AG20443 (cell line): Measurements from ENCODE around the gene ERGIC1.

Source experiments
- DNase-seq: peaks from one replicate; pipeline ENCODE4 v3.0.0; 2012; ENCODE audit warnings: low spot score, mixed read lengths

Gene ERGIC1

DNA sequence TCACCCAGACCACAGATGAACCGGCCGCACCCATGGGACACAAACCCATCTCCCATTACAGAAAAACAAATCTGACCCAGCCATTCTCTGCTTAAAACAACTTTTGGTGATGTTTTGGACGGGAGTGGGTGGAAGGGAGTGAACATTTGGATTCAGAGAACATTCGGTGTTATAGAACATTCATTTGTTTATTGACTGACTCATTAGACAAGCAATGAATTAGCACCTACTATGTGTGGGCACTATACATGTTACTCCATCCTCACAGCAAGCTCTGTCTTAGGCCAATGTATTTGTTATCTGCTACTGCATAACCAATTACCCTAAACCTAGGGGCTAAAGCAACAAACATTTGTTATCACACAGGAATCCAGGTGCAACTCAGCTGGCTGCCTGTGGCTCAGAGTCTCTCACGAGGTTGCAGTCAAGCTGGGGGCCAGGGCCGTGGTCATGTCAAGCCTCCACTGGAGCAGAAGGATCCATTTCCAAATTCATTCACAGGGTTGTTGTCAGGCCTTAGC is 5.1 kb upstream of the ERGIC1 start:
- DNase-seq = no peak

DNA sequence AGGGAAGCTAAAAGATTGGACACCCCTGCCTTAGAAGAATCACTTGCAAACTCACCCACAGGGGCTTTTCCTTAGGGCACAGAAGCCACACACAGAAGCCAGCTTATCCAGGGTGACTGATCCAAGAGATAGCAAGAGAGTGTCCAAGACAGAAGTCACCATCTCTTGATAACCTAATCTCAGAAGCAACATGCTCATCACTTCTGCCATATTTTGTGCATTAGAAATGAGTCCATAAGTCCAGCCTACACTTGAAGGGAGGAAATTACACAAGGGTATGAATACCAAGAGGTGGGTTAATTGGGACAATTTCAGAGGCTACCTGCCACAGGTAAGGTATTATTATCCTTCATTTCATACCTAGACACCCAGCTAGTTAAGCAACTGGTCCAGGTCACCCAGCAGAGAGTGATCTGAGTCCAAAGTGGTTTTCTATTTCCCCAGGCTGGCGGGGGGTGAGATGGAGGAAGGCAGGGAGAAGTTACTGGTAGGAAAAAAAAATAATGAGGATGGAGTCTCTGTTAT is 3.7 kb upstream of the ERGIC1 start:
- no peak for DNase-seq

DNA sequence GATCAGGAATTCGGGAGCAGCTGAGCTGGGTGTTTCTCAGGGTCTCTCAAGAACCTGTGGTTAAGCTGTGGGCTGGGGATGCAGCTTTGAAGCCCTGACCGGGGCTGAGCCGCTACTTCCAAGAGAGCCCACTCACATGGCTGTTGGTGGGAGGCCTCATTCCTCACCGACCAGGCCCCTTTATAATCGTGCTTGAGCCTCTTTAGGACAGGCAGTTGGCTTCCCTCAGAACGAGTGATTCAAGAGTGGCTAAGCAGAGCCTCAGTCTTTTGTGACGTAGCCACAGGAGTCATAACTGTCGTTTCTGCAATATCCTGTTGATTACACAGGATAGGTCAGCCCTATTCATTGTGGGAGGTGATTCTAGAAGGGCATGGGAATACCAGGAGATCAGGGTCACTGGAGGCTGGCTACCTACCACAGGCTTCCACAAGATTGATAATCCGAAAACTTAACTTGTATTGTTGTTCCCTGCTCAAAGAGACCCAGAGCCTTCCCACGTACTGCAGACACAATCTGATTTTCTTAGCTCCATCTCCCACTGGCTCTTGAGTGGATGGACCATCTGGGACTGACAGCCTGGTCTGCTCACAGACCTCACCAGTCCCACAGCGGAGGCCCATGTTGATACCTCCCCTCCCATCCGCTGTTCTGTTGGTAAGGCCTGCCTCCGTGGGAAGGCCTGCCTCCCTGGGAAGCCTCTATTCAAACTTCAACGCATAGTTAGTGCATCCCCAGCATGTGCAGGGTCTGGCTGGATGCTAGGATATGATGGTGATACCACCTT is 3.0 kb upstream of the ERGIC1 start:
- peak; percentile 73 for DNase-seq

DNA sequence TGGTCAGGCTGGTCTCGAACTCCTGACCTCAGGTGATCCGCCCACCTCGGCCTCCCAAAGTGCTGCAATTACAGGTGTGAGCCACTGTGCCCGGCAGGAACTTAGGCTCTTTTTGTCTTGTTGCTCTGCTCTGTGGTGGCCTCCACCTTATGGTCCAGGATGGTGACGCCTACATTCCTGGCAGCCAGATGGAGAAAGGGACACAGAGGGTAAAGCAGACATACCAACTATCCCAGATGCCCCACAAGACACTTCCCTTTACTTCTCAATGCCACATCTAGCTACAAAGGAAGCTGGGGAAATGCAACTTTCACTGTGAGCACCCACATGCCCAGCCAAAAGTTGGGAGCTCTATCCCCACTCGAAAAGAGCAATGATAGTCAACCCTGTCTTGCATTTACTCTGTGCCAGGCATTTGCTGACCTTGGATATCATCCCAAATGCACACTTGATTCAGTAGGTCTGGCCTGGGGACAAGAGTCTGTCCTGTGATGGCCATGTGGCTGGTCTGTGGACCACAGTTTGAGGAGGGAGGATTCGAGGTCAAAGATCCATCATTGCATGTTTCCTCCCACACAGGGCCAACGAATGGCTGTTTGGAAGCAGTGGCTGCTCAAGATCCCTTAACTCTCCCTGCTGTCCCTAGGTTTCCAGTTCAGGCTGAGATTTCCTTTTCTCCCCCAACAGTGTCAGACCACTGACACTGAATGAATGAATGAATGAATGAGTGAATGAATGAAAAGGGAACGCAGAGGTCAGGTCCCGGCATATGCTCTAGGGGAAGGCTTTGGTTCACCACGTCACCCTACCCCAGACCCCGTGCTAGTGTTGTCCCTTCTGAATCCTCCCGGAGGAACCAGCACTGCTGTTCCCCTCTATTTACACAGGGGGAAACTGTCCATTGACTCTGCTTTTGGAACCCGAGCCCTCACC is 1.4 kb upstream of the ERGIC1 start:
- no peak for DNase-seq

DNA sequence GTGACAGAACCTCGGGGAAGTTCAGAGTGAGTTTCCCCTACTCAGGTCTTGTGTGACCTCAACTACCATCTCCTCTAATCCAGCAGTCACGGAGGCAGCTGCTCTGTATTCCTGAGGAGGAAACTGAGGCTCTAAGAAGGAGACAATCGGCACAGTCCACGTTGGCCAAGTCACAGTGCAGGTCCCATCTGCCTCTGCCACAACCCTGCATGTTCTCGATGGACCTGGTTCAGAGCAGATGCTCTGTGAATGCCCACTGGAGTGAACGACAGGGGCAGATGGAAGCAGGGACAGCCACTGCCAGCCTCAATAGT is 722 bp upstream of the ERGIC1 start:
- DNase-seq = no peak

DNA sequence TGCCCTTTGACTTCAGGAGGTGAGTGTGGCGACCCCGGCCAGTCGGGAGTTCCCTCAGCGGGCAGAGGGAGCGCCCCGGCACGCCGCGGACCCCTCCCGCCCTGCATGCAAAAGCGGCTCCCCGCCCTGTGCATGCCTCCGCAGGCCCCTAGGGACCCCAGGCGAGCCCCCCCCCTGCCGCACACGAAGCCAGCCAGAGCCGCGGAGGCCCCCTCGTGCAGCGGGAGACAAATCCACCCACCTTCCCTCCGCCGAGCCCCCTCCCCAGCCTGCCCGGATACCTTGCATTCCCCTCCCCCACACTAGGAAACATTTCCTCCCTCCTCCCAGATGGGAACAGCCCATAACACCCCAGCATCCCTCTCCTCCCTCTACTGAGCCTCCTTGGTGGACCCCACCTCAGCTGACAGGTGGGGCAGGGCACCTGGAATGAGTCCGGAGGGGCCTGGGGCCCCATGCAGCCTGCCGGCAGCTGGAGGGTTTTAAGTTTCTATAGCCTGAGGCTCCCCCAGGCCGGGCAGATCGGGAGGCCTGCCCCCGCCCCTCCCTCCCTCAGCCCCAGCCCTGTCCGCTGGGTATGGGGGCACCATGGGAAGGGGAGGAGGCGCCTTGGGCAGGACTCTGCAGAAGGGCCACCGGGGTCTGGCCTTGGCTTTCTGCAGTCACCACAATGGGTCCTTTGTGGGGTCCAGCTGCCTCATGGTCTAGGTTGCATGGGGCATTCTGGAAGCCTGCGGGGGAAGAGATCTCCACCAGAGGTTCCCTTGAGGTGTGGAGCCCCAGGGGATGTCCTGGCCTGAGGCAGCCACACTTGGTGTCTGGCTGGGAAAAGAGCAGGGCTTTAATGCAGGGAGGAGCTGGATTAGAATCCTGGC is 601 bp downstream of the ERGIC1 start:
- DNase-seq = peak; percentile 31

DNA sequence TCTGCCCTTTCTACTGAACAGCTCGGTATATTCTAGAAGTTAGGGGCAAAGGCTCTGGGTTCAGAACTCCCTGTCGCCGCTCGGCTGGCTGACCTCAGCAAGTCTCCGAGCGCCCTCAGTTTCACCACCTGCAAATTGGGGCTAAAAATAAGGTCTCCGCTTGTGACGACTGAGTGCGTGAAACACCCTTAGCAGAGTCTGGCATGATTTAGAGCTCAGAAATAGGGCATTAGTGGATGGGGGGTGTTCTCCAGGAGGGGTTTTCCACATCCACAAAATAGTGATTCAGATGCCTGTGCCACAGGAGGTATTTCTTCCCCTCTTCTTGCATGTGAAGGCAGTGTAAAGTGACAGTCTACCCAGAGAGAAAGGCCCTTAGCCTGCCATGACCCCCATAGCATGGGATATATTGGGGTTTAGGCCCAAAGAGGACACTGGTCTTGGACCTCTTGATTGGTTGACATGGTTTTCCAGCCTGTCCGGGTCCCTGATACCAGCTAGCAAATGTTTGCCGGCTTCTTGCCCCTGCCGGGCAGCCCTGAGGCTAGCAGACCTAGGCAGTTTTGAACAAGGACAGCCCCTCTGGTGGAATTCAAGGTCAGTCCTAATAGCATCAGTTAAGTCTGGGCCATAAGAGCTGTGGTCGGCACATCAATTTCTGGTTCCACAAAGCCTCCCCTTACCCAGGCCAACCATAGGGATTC is 1.4 kb downstream of the ERGIC1 start:
- no peak for DNase-seq

DNA sequence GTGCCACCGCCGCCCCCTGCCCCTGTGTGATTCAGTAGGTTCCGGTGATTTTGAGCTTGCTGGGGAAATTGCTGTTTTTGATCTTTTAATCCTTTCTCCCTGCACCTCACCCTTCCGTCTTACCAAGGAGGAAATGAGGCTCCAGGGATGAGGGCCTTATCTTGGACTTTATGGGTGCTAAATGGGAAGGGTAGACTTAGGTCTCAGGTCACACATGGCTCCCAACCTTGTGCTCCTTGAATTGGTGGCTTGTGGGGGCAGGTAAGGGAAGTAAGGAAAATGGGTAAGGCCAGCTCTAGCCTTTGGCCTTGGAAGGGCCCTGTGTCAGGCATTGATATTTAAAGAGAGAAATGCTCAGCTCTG is 1.9 kb downstream of the ERGIC1 start:
- DNase-seq = no peak

DNA sequence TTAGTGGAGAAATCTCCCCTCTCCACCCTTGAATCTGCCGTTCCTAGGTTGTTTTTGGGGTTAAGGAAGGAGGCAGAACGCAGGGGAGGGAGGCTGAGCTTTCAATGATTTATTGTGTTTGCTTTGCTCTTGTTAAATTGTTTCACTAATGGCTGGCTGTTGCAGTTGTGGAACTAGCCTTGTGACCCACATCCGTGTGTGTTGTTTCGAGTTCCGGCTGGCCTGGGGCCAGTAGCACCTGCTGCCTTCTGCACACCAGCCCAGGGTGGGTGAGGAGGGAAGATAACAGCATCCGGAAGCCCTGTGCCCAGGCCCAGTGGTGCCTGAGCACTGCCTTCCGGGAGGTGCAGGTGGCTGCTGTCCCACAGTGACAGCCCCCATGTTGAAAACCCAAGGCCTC is 3.6 kb downstream of the ERGIC1 start:
- no peak for DNase-seq

DNA sequence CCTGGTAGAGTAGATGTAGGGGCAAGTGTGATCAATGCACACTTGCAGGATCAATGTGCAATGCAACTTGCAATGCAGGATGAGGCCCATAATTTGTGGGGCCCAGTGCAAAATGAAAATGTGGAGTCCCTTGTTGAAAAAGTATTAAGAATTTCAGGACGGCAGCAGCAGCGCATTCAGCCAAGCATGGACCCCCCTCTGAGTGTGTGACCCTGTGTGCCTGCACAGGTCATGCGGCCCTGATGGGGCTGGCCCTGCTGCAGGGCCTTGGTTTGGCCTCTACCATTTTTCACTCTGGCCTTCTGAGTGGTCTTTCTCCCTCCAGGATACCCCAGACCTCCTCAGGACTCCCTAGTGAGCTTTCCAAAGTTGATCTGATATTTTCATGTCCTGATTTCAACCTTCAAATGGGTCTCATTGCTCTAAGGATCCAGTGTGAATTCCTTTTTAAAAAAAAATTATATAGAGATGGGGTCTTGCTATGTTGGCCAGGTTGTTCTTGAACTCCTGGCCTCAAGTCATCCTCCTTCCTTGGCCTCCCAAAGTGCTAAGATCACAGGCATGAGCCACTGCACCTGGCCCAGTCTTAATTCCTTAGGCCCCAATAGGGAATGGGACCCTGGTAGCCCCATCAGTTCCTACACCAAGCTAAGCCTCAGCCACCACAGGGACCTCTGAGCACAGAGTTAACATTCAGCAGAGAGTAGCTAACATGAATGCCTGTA is 4.3 kb downstream of the ERGIC1 start:
- DNase-seq = no peak

DNA sequence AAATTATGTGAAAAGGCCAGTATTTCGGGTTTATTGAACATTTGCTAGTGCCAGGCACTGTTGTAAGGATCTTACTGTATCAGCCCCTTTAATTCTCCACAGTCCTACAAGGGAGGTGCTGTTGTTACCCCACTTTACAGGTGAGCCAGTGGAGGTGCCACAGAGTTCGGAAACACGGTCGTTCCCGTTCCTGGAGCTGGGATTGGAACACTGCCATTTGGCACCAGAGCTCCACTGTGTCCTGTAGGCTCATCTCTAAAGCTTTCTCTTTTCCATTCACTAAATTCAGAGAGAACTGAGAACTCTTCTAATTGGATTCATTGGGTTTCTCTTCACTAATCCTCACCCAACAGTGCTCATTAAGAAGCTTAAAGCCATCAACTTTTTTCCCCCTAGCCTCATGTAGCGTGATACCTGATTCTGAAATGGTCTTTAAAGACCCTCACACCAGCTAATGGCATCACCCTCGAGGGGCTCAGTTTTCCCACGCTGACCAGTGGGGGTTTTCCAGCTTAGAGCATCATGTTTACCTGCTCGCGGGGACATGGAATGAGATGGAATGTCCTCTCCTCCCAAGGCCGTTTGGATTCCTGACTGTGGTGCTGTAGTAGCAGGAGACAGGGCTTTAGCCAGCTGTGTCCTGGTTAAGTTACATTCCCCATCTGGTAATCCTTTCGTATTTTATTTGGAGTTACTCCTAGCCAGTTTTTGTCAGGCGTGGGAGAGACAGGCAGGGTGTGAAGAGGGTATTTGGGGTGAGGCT is 5.8 kb downstream of the ERGIC1 start:
- peak; percentile 40 for DNase-seq

DNA sequence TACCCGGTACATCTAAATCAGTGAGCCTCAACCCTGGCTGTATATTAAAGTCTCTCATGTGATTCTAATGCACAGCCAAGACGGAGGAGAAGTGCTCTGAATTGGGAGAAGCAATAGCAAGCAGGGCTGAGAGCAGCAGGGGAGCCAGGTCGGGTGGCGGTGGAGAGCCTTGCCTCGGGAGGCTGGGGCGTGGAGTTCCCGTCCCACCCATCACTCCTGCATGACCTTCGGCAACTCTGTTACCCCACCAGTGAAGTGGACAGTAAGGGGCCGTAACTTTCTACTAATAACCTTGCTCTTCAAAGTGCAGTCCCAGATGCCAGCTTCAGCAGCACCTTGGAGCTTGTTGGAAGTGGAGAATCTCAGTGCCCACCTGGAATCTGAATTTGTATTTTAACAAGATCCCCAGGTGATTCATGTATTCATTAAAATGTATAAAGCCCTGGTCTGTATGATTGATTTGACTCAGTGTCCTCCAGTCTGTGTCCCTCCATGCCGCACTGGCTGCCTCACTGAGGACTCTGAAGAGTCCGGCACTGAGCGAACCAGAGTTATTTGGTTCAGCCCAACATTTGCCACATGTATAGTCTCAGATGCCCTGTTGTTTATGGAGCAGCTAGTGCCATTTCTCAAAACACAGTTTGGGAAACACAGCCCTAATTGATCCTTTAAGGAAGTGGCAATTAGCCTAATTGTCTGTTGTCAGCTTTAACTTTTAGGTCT is 6.5 kb downstream of the ERGIC1 start:
- no peak for DNase-seq

DNA sequence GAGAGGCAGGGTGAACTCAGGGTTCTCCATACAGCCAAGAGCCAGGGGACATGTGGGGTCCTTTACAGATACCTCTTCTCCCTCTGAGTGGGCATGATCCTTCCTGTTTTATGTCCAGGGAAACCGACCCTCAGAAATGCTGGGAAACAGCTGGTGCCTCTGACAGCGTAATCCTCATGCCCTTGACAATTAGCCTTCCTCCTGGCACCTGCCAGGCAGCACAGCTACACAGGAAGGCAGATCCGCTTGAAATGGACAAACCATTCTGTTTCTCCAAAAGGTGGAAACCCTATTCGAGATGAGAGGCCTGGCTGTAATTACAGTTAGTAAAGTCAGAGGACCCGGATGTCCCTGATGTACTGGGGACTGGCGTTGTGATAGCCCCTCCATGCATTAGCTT is 7.2 kb downstream of the ERGIC1 start:
- DNase-seq = no peak

DNA sequence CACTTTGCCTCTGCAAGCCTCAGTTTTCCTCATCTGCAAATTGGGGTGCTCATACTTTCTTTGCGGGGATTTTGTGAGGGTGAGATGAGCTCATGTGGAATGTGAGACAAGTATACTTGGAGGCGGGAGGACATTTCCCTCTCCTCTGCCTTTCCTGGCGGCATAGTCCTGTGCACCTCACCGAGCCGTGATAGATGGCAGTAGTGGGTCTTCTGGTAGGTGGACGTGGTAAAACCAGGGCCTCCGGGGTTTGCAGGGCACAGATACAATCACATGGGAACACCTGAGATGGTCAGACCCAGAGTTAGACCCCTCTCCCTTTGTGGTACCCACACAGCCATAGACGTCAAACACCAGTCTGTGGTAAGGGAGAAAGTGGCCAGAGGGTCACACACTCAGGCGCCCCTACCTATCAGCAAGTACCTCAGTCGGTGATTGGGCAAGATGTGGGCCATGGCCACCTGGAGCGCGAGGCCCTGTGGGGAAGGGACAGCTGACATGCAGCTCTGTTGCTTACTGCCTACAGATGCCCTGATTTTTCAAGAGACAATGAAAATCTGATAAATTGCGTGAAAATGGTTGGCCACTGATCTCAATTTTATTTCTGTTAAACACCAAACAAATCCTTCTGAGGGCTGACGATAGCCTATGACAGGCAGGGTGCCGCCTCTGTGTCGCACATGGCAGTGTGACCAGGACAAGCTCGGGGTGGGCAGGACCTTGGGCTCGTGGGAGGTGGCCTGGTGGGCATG is 9.9 kb downstream of the ERGIC1 start:
- no peak for DNase-seq

DNA sequence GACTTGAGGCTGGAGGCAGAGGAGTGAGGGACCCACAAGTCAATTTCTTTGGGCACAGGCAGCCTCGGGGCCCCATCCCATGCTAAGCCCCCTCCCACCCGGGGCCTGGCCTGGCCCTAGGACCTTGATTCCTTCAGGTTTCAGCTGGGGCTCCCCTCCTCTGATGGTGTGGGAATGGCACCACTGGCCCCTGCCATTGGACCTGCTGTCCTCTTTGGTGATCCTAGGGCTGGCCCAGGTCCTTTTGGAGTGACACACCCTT is 10.5 kb downstream of the ERGIC1 start:
- DNase-seq = no peak

DNA sequence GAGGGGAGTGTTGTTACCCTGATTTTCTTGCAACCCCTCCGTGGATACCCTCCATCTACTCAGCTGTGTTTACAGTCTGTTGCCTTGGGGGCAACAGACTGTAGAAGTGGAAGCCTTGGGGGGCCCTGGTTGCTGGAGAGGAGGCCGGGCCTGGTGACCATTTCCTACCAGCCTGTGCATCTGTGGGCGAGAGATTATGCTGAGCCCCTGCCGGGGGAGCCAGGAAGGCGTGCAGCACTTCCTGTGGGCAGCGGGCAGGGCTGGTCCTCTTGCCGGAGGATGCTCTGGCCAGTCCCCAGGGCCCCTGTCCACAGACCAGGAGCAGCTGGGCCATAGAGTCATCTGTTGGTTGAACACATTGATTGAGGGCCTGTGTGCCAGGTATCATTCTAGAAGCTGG is 11.1 kb downstream of the ERGIC1 start:
- DNase-seq = no peak

DNA sequence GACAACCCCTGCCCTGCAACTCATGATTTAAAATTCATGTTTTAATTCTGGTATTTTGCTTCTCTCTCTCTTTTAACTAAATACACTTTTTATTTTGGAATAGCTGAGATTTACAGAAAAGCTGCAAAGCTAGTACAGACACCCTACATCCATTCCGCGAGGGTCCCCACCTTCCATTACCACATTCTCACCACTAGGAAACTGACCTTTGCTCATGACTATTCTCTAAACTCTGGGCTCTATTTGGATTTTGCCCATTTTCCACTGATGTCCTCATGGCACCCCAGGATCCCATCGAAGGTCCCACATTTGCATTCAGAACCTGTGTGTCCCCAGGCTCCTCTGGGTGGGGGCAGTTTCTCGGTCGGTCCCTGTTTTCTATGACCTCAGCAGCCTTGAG is 11.5 kb downstream of the ERGIC1 start:
- DNase-seq = no peak

DNA sequence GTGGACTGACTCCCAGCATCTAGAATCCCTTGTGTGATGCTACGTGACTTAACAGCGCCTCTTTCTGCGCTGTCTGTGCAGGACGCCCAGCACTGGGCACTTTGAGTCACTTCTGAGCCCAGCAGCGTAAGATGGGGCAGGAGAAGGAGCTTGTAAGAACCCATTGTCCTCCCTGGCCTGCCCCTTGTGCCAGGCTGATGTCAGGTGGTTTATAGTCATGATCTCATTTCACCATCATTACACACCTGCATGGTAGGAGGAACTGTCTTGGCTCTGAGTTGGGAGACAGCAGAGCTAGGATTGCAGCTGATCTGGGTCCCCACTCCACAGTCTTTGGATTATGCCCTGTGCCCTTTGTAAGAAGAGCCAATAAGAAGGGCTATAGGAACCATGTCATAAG is 12.2 kb downstream of the ERGIC1 start:
- no peak for DNase-seq

DNA sequence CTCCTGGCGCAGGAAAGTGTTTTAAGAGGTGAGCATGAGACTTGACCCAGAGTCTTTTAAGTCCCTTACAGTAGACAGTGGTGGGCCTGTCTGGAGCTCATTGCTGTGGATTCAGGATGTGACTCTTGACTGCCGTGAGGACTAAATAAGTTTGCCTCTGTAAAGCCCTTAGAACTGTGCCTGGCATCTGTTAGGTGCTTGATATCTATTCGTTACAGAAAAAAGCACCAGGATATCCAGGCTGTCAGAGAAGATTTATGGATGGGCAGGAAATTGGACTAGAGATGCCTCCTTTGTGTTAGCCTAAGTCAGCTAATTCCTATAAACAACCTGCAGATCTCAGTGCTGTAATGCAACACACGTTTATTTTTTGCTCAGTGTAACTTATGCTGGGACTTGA is 12.6 kb downstream of the ERGIC1 start:
- no peak for DNase-seq
